GM12872 (cell line): ENCODE measurements around the gene HSPB9.

Experiments used
- CTCF ChIP-seq: IDR thresholded peaks from 3 replicates; pipeline ENCODE4 v1.5.1; 2011; ENCODE audit warnings: low read depth, mild to moderate bottlenecking, low read length, moderate library complexity; ENCODE audit not compliant: insufficient read depth

The HSPB9 gene

GRCh38 chr17:42096360-42097111 lies 26.1 kb upstream of the HSPB9 start:
- TF ChIP-seq CTCF: peak; percentile 18; the same call in 1 of the 3 replicates

GRCh38 chr17:42097691-42098631 lies 24.6 kb upstream of the HSPB9 start, which contains the start of gene ZNF385C:
TSS of gene ZNF385C (minus strand) at chr17:42098473. CDS start at chr17:42063056, 35,417 bp downstream.
- TF ChIP-seq CTCF: no peak

DNA sequence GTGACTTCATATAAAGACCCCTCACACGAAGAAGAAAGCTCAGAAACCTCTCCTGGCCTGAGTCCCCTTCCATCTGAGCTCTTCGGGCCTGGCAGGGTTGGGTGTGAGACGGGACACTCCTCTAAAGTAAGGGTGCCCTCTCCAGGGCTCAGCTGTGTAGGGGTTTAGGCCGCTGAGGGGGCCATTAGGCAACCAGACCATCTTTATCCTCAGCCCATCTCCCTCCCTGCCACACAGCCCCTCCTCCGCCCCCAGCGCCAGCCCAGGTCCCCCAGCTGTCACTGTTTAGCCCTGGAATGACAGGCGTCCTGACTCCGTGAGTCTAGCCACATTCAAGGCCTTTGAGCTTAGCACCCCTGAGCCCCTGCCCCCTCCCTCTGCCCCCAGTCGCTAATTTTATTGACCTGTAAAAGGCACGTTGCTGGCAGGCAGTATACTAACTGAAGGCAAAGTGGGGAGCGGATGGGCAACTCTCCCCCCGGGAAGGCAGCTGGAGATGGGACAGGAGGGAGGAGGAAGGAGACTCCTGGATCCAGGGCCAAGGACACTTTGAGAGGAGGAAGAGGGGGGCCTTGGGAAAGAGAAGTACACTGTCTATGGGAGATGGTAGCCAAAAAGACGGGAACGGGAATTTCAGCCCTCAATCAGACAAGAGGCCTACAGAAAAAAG lies 23.7 kb upstream of the HSPB9 start:
- no peak for TF ChIP-seq CTCF

- peak; percentile 92 for TF ChIP-seq CTCF
These were observed 20.9 kb upstream of the HSPB9 start for GRCh38 chr17:42101513-42102292.

GRCh38 chr17:42103221-42103954 lies 19.2 kb upstream of the HSPB9 start:
- no peak for TF ChIP-seq CTCF

- TF ChIP-seq CTCF: no peak
These were observed 18.3 kb upstream of the HSPB9 start for GRCh38 chr17:42104264-42104663.
